CD4-positive, alpha-beta T cell treated with Interleukin-21 for 1 hour (primary cell): ENCODE data around the gene BMPER.

Source experiments
- DNase-seq: peaks from one replicate; pipeline ENCODE4 v3.0.0-alpha.2; 2020

BMPER gene

DNA sequence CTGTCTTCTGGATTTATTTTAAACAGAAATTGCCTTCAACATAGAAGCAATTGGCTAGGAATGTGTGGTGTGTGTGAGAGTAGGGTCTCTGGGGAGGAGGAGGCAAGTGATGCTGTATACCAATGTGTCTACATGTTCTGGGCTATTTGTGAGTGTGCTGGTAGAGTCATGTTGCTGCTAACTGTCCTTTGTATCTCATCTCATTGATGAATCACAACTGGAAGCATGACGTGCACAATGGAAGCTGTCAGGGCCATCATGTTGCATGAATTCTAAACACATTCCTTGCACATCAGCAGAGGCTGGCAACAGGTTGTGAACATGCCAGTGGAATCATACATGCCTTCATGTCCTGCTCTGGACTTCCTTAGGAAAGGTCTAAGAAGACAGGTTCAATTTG is 199.7 kb downstream of the BMPER start:
- DNase-seq: no peak

DNA sequence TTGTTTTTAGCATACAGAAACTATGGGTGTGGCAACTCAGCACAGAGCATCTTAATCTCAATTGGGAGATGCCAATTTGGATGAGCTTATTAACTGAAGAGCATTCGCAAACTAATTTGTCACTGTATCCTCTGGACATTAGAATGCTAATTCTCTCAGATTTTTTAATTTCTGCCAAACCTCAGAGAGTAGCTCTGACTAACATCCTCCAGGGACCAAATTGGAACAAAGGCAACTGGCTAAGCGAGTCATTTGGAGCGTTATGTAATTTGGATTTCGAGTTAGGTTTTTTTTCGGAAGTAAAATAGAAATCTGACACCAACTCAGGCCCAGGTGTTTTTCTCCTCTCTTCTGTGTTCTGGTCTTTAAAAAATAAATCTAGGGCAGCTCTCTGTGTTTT is 201.9 kb downstream of the BMPER start:
- DNase-seq: no peak

DNA sequence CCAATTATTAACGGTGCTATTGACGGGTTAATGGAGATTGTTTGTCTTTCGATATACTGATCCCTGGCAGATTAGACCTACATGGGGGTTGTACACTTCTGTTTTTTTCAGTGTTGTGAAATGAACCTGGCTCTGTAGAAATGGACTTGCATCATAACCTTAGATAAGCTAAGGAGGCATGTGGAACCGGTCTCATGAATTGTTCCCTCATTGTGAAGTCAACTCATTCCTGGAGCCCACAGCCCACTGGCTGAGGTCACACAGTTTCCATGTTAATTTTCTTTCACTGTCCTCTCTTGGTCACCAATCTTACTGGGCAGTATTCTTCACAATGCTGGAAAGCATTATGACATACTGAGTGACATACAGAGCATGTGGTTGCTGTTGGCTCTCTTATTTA is 202.8 kb downstream of the BMPER start:
- DNase-seq: no peak

DNA sequence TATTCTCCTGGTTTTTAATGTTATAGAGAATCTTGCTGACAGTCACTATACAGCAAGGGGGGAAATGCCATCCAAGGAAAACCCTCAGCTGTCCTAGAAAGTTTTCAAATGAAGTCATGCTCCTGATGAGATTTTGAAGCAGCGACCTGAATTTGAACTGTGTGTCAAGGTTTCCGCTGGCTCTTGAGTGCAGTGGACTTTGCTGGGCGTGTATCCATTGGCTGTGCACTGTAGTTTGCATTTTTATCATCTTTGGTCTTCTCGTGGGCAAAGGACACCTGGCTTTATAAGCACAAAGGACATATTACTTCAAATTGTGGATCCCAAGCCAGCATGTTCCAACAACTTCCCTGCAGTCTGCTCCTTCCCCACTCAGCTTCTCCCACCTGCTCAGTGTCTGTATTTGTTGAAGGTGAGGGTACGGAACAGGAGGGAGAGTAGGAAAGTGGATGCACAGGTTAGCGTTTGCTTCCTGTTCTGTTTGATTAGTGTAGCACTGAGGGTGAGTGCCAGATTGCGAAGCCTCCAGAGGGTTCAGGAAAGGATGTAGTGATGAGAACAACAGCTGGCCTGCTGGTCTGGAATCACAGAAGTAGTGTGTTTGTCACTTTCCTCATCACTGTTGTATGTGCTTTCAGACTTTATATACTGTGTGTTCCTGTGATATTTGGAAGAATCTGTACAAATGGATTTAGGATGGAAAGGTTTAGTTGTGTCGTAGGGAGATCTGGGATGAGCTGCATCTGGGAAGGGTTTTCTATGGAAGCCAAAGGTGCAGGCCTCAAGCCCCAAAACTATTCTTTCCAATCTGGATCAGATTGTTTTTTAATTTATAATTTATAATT is 204.8 kb downstream of the BMPER start:
- no peak for DNase-seq

DNA sequence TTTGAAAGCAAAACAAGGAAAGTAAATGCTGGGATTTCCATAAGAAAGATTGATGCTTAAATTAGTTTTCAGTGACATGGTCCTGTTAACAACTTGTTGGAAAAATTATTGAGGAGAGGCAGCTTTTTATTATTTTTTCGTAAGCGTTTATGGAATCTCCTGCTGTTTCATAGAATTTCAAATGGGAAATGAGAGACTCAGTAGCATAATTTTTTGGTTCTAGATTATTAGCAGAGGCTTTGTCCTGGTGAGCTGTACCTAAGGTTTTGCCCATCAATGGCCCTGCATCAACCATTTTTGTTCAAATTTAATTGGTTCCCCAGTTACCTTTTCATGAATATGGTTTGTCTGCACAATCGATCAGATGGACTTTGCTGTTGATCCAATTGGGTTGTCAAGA is 205.7 kb downstream of the BMPER start:
- no peak for DNase-seq

DNA sequence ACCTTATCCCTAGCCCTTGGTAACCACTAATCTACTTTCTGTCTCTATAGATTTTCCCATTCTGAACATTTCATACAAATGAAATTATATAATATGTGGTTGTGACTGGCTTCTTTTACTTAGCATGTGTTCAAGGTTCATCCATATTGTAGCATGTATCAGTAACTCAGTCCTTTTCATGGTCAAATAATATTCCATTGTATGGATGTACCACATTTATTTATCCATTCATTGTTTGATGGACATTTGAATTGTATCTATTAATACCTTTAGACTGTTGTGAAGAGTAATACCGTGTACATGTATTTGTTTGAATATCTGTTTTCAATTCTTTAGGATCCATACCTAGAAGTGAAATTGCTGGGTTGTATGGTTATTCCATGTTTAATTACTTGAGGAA is 210.2 kb downstream of the BMPER start:
- DNase-seq: no peak

DNA sequence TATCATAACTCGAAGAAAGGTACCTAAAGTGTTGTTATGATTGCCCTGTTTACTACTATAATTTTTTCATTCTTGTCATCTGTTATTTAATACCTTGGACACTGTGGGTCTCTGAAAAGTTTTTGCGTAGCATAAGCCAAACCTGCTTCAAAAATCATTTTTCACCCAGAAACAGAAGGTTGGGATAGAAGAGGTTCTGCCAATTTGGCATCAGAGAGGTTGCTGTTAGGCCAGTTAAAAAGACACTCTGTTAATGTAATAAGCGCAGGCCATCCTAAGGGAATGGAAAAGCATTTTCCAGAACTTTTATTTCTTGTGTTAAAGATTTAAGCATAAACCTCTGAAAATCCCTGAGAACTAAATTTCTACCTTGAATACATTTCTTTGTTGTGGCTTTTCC is 212.2 kb downstream of the BMPER start:
- DNase-seq: no peak

DNA sequence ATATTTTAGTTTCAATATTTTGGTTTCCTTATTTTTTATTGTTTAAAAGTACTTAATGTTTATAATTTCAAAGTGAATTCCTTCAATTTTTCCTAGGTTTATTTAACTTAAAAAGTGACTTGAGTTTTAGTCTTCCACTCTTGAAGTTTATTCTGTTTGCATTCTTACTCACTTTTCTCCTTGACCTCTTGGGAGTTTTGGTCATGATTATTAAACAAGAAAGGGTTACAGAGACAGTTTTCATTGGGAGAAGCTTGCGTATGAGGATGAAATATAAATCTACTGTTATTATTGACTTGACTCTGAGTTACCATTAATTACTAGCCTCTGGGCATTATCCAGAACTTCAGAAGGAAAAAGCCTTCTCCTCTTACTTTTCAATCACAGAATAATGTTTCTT is 216.0 kb downstream of the BMPER start:
- no peak for DNase-seq

DNA sequence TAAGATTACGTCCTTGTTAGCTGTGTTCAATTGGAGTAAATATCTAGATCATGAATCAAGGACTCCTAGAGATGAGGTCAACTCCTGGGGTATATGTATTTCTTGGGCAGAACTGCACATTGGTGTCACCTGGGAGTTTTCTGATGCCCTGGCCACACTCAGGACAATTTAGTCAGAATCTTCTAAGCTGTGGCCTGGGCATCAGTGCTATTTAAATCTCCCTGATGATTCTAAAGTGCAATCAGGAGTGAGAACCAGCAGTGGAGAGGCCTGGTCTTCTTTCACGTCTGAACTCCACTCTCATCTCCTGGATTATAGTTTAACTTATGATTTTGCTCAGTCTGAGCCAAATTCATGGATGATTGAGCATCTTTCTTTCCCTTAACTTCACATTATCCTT is 218.0 kb downstream of the BMPER start:
- DNase-seq: no peak

DNA sequence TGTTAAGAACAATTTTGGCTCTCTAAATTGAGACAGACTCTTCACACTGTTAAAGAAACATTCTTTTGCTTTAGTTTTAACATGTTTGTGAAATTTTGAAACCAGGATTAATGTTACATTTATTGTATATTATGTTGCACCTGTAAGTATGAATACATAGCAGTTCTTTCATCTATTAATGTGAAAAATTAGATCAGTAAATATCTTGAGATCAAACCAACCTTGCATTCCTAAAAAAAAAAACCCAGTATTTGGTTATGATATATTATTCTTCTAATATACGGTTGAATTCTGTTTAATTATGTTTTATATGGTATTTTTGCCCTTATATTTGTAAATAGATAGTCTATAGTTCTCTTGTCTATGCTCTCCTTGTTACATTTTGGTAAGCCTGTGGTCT is 219.4 kb downstream of the BMPER start:
- DNase-seq: no peak

DNA sequence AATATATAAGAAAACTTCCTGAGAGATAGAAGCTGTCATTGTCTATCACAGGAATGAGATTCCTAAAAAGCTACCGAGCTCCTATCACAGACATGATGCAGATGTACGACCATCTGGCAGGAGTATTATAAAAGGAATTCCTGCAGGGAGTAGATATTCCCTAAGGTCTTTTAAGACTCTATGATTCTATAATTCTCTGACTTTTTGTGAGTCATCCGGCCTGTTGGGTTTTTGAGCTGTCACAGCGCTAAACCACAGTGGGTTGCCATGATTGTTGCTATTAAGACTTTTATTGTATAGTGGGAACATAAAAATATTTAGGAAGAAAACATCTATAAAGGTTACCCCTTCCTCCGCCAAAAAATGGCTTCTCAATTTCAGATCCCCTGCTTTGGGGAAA is 223.4 kb downstream of the BMPER start:
- no peak for DNase-seq

DNA sequence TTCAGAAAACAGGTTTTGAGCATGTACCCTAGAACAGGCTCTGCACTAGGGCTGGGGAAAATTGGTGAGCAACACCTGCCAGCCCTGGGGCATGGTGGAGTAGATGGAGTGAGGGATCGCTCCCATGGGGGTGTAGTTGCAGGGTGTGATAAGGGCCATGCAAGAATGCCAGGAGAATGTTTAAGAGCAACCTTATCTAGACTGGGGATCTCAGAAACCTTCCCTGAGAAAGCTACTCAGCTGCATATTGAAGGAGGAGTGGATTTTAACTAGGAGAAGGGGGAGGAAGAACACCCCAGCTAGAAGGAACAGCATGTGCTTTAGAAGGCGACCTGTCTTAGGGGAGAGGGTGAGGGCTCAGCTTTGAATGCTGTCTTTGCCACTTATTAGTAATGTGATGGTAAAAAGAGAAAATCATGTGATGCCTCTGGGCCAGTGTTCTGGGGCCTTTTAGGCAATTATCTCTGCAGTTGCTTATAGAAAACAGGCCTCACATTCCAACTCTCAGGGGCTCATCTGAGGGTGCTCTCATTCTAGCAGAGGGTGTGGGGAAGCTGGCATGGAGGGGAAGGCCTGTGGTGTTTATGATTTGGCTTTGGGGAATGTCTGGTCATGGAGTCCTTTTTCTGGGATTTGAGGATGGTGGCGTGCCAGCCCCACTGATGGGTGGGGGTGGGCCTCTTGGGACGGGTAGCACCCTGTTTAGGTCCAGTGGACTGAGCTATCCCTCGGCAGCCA is 225.4 kb downstream of the BMPER start:
- no peak for DNase-seq

DNA sequence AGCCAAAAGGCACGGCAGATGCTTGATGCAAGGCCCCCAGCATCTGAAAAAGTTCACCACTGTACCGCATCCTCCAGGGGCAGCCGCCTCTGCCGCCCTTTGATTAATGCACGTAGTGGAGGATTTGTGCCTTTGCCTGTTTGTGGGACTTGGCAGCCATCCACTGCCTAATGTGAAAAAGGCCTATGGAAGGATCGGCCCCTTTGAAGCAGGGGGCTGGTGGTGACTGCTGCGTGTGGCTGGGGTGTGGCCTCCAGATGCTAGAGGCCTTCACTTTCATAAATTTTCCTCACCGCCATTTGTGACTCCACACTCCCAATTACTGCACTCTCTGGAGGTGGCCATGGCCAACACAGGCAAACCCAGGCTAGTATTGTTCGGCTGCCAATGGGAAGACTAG is 226.0 kb downstream of the BMPER start:
- no peak for DNase-seq

DNA sequence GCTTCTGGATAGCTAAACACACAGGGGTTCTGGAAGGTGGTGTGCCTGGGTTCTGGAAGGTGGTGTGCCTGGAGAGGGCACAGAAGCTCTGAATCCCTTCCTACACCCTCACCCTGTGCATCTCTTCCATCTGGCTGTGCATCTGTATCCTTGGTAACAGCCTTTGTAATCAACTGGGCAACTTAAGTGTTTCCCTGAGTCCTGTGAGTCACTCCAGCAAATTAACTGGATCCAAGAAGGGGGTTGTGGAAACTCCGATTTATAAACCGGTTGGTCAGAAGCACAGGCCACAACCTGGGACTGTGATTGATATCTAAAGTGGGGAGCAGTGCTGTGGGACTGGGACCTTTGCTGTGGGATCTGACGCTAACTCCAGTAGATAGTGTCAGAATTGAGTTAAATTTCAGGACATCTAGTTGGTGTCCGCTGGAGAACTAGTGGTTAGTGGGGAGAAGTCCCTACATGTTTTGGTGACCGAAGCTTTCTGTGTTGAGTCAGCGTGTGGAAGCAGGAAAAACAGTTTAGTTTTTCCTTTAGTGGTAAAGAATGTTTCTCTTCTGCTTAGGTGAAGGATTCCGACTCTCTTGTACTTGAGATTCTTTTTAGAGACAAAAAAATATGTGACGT is 228.1 kb downstream of the BMPER start:
- DNase-seq: no peak

DNA sequence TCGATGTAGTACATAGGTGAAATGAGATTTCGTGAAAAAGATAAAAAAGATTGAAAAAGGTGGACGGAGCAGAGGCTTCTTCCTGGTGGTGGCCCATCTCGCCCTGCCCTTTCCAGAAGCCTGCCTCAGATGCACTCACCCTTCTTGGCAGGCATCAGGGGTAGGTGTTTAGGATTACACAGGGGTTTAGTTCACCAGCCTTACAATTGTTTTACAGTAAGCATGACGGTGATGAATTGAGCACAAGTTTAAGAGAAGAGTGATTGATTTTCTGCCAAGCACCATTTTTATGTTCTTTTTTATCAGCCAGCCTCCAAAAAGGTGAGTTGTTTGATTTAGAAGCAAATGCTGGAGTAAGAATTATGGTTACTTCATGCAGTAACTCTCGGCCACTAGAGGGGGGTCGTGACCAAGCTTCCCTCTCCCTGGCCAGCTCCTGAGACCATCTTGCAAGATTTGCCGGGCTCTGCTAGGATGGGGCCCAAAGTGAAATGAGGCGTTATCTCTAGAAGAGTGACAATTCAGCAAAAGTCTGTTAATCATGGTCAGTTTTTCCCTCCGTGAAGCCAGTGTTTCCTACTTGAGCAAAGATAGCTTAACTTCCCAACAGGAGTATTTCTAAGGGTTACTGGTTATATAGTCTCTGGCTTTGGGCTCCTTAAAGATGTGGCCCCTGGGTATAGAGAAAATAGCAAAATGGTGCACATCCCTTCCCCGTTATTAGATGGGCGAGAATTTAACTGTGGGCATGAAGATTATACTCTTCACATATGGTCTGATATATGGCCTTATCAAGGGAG is 228.8 kb downstream of the BMPER start:
- DNase-seq: no peak

DNA sequence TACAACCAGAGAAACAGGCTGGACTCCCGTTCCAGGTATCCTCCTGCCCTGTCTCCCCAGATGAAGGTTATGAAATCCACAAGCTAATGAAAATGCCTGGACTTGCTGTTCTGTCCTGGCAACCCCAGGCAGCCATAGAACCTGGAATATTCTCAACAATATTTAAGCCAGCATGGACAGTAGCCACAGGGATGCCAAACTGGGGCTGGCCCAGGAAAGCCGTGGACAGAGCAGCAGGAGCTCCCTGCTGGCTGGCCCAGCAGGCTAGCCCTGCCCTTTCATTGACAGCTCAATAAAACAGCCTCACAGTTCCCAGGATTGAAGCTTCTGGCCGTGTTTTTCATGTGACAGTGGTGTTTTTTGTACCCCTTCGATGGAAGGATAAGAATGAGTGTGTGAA is 230.6 kb downstream of the BMPER start:
- no peak for DNase-seq

DNA sequence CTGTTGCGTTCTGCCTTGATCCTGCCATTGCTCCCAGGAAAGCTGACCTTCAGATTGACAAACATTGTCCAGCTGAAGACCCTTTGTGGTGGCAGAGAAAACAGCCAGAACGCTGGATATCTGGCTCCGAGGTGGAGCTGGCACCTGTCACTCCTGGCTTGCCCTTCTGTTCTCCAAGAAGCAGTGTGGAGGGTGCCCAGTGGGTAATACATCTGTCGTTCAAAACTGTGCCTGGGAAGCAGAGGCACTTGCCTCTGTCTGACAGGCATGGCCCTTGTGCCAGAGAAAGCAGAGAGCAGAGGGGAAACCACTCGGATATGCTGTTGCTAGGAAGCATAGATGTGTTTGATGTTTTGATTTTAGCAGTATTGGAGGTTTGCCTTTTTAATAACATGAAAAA is 231.4 kb downstream of the BMPER start:
- no peak for DNase-seq

DNA sequence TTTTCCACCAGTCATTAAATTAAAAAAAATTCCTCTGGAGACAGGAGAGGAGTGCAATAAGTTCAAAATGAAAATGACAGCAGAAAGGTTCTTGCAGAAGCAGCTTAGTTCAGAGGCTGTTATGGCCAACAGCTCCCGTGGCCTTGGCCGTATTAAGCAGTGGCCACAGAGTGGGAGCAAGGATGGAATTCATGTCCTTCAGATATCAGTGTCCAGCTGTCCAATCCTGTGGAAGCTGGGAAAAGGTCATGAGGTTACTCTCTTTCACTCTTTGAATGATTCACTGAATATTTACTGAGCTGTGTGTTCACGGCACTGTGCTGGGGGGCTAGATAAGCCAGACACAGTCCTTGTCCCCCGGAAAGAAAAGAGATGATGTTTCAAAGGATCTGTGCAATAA is 231.8 kb downstream of the BMPER start:
- no peak for DNase-seq

DNA sequence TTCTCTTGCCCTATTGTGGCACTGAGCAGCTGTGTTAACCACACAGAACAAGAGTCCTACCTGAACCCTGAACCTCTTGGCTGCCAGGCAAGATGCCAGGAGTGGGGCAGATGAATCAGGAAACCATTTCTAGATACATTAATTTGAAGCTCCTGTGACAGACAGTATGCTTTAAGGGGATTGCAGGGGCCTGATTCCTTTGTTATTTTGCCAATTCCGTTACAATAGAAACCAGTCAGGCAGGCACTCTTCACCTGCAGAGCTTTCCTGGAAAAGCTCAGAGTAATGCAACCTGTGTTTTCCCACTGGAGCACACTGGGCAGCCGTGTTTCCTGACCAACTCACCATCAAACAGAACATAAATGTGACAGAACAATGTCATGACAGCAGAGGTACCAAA is 233.1 kb downstream of the BMPER start:
- no peak for DNase-seq

DNA sequence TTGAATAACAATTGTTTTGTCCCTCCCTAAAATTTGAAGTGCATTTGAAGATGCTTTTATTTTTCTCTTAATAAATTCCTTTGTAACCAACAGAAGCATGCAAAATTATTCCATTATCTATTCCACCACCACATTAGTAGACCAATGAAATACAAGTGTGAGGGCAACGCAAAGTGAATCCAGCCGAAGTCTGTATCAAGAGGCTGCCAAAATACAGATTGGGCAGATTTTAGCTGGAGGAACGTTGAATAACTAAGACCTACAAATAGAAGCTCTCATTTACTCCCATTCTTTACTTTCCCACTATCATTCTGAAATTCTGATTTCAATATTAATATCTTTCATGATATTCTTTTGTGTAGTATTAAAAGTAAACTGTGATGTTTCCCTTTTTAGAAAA is 233.7 kb downstream of the BMPER start:
- no peak for DNase-seq

DNA sequence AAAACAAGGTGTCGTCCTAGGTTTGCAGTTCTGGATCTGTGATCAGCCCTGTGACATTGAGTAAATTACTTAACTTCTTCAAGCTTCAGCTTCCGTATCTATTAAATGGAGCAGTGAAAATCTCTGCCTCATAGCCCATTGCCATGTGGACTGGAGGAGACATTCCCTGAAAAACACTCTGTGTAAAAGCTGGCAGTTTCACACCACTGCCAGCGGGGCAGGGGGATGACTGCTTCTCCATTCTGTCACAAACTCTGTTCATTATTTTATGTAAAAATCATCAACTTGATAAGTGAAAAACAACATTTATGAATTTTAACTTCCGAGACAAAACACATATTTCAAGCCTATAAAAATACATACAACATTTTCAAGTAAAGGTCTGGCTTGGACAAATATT is 234.7 kb downstream of the BMPER start:
- no peak for DNase-seq

DNA sequence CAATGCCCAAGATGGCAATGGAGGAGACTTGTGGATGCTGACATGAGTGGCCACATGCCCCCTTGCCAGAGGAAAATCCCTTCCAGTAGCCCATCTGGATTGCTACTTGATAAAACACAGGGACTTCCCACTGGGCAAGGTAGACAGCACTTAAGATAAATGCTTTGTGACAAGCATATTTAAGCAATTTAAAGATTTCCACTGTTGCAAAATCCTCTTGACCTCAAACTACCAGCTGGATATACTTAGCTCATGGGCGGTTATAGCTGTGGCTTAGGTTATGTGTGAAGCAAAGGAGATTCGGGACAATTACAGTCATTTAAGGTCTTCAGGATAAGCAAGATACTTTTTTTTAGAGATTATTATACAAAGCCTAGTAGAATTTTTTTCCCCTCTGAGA is 238.1 kb downstream of the BMPER start:
- DNase-seq: no peak

DNA sequence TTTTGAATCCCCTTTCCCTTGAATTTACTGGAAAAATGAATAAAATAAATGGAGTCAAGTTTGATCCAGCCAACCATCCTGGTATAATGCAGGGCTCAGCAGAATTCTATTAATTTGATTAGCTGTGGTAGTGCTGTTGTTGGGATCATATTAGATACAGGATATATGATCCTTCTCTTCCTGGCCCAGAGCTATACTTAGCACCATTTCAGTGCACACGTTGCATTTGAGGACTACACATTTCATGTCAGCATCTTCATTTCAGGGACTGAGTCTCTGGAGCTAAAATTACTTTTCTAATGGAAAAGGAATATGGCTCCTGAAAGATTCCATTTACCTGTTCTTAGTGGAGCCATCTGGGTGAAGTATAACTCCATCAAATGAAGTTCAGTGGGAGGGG is 240.3 kb downstream of the BMPER start:
- DNase-seq: no peak
